ENCODE results near the gene PEAK3.
"Not testable (repeated sequence)": the region's sequence is repeated elsewhere in the genome, so short reads cannot be mapped to it uniquely, and the experiment has no call there.

Gene PEAK3

GRCh38 chr19:2288338-2288817, 6.4 kb upstream of the PEAK3 start:
- FAIRE-seq = no peak

DNA sequence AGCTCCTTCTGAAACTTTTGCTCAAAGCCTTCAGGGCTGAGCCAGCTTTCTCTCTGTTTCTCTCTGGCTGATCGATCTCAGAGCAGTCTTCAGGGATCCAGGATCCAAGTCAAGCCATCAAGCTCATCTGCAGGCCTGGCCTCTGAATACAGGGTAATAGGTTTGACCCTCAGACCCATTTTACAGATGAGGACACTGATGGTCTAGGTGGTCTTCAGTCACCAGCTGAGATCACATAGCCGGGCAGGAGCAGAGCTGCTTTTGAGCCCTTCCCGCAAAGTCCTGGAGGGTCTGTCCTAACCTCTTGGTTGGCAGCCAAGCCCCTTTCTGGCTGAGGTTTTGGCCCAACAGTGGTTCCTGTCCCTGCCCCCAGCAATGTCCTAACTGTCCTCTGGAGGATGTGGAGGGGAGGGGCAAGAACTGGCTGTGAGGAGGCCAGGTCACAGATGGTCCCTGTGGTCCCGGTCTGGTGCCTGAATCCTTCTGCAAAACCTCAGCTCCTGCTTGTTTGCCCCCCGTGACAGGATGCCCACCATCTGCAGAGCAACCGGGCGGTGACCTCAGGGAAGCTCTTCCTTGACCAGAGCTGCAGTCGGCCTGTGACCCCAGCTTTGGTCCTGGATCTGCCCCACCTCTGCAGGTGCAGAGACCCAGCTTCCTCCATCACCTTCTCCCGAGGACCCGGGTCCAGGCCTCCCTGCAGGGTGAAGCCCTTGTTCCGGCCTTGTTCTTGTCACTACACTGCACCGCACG, 5.8 kb upstream of the PEAK3 start:
- no peak for FAIRE-seq

- no peak for FAIRE-seq
Observed at GRCh38 chr19:2286402-2287140, 4.6 kb upstream of the PEAK3 start.

DNA sequence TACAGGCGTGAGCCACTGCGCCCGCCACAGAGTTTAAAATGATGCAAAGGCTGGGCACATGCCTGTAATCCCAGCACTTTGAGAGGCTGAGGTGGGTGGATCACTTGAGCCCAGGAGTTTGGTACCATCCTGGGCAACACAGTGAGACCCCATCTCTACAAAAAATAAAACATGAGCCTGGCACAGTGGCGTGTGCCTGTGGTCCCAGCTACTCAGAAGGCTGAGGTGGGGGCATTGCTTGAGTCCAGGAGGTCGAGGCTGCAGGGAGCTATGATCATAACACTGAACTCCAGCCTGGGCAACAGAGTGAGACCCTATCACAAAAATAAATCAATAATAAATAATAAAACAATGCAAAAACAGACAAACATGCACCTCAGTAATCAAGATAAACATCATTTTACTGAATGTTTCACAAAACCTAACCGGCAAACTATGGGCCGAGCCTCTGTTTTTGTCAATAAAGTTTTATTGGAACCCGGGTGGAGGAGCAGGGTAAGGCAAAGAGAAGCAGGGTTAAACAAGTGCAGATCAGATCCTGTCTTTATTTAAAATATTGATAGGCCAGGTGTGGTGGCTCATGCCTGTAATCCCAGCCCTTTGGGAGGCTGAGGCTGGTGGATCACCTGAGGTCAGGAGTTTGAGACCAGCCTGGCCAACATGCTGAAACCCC, 2.0 kb upstream of the PEAK3 start:
- FAIRE-seq = no peak

DNA sequence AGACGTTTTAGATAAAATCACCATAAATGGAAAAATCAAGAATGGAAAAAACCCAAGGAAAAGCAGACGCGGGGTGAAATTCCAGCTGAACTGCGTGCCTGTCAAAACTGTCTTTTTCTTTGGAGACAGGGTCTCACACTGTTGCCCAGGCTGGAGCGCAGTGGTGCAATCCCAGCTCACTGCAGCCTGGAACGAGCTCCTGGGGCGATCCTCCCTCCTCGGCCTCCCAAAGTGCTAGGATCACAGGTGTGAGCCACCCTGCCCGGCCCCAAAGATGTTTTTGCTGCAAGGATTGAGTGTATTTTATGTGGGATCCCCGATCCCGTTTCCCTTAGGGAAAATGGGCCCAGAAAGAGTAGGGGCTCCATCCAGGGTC, 875 bp upstream of the PEAK3 start:
- no peak for FAIRE-seq

- not testable (repeated sequence) for FAIRE-seq
Observed at GRCh38 chr19:2281265-2282061, 512 bp downstream of the PEAK3 start.

- no peak for FAIRE-seq
Observed at GRCh38 chr19:2280633-2281264, 1.2 kb downstream of the PEAK3 start.

DNA sequence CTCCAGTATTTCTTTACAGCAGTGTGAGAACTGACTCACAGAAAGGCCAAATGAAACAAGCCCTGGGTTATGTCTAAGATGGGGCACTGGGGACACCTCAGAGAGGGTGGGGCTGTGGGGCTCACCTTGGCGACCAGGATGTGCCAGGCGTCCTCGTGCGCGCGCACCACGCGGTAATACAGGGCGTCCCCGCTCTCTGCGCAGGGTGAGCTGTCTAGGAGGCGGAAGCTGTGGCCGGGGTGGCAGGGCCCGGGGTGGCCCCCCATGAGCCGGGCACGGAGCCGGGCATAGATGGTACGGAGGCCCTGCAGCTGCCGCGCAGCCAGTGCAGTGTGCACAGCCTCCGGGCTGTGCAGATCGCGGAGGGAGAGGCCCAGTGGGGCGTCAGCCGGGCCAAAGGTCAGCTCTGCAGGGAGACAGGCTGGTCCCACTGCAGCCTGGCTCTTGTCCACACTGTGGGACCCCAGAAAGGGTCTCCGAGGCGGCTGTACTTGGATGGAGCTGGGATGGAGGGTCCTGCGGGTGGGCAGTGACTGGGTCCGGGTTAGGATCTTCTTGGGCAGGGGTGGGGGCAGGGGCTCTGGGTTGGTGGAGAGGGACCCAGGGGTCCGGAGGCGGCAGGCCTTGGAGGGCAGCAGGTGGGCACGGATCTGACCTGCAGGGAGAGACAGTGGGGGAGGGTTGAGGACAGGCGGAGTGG, 3.4 kb downstream of the PEAK3 start:
- FAIRE-seq = no peak

GRCh38 chr19:2277138-2277537, 4.8 kb downstream of the PEAK3 start:
- no peak for FAIRE-seq

GRCh38 chr19:2276429-2276986, 5.5 kb downstream of the PEAK3 start:
- FAIRE-seq = no peak

DNA sequence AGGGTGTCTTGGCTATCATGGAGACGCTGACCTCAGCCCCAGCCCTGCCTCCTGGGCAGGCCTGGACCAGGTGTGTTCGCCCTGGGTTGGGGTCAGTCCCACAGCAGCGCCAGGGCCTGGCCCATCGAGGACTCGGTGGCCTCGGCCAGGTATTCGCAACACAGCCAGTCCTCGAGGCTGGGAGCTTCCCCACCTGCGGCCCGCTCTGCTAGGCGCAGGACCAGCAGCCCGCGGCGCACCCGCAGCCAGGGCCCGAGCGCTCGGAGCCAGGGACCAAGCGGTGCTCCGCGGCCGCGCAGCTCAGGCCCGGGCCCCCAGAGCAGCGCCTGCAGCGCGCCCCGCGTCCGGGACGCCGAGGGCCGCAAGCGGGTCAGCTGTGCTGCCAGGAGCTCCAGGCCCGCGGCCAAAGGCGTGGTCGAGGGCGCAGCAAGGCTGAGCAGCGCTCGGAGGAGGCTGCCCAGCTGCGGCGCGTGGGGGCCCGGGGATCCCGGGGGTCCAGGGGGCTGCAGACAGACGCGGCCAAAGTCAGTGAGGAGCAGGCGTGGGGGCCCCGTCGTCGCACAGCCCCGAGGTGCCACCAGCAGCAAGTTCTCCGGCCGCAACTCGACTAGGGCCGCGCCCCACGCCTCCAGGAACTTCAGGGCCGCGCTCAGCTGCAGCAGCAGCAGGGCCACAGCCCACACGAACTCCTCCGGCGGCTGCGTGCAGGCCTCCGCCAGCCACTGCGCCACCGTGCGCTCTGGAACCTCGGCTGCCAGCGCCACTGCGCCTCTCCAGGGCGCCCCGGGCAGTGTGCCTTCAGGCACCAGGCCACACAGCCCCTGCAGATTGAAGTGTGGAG, 6.2 kb downstream of the PEAK3 start:
- no peak for FAIRE-seq

DNA sequence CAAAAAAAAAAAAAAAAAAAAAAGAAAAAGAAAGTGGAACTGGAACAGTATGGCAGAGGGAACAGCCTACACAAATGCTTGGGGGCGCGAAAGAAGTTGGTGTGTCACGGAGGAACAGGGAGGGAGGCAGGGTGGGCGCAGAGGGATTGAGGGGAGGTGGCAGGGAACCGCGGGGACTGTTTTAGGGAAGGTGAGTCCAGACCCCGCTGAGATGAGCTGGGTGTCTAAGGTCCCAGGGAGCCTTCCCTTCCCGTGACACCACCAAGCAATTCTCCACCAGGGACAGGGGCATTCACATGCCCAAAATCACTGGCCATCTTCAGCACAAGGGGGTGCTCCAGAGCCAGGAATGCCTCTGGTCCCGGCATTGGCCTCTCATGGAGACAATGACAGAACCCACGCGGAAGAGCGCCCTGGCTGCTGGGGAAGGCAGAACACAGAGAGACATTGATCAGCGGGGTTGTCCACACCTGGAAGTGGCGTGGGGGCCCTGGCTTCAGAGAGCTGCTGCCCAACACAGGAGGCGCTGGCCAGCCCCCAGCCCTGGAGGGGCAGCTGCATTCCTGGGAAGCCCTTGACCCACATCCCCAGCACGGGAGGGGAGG, 6.9 kb downstream of the PEAK3 start:
- FAIRE-seq = no peak

DNA sequence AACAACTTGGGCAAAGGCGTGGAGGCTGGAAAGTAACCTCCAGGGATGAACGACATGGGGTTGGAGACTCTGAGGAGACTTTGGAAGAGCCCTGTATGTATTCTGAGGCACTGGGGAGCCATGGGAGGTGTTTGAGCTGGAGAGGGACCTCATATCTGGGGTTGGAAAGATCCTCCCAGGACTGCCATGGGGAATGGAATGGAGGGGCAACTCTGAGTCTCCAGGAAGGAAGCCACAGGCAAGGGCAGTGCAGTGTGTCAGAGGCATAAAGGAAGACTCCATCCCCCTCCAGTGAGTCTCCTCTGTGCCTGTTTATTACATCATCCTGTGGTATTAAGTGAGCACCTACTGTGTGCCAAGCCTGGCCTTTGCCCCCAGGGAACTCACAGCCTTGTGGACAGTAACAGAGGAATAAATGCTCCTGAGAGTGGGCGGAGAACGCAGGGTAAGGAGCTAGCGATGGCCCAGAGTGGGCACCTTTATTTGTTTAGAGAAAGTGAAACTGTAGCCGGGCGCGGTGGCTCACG, 7.7 kb downstream of the PEAK3 start:
- no peak for FAIRE-seq

DNA sequence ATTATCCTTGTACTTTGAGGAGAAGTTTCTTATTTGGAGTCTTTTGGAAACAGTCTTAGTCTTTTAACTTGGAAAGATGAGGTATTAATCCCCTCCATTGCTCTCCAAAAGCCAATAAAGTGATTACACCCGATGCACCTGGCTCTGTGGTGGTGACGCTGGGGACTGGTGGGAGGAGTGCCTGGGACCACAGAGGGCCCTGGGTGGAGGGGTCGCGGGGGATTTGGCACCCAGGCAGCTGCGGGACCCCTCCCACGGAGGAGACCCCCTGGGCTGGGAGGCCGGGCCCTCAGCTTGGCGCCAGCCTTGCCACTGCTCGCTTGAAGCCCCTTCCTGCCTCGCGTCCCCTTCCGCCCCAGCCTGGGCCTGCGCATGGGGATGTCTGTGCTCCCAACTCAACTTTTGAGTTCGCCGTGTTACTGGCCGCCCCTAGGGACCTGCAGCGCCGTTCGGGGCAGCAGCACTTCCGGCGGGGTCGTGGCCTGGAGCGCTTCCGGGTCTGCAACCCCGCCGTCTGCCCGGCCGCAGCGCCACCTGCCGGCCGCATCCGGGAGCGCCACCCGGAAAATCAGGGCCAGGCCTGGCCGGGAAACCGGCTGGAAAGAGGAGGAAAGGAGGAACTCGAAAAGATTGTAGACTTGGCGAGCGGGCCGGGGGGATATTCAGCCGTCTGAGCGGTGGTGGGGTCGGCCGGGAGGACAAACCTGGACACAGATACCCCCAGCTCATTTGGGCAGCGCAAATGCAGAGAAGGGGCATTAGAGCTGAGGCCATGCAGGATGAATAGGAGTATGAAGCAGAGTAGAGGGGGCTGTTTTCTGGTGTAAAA, 8.4 kb downstream of the PEAK3 start:
- FAIRE-seq = peak; percentile 60

DNA sequence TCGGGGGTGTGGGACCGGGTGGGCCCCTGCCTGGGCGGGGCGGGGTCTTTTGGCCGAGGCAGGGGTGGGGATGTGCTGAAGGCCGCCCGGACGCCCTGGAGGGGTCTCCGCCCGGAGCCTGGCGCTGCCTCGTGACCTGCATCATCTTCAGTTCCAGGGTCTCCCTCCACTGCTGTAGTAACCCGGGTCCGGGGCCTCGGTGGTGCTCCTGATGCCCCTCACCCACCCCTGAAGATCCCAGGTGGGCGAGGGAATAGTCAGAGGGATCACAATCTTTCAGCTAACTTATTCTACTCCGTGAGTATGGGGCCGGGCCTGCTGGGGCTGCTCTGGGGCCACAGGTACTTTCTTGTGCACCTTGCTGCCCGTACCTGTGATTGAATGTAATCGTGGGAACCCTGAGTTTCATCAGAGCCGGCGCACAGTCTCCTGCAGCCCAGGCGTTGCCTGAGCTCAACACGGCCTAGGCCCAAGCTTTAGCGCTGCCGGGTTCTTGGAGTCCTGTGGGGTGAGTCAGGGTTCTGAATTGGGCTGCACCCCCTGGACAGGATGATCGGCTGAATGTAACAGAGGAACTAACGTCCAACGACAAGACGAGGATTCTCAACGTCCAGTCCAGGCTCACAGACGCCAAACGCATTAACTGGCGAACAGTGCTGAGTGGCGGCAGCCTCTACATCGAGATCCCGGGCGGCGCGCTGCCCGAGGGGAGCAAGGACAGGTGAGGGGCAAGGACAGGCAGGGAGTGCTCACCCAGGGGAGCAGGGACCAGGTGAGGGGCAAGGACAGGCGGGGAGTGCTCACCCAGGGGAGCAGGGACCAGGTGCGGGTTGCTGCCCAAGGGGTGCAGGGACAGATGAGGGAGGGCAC, 10.5 kb downstream of the PEAK3 start:
- FAIRE-seq = no peak

GRCh38 chr19:2270423-2271233, 11.3 kb downstream of the PEAK3 start:
- no peak for FAIRE-seq

- FAIRE-seq = no peak
Observed at GRCh38 chr19:2270157-2270422, 11.9 kb downstream of the PEAK3 start.
